Caco-2 (cell line): Measurements from ENCODE around the gene TAF5L. TPM values are rescaled to one million over a fixed set of nuclear protein-coding genes. Genes with fewer than 3 reads are reported as not detected.
"Not testable (repeated sequence)": the region's sequence is repeated elsewhere in the genome, so short reads cannot be mapped to it uniquely, and the experiment has no call there.

Source experiments
- BruUV-seq: library from RNA; stranded (reverse); fragments of 400-500 nt; replicated peaks from 2 replicates; lab custom pipeline; 2021; lab: Mats Ljungman, UMichigan
- CTCF ChIA-PET: fragments of 300-600 bp; sonication (Branson Sonifier 250); formaldehyde crosslinking; loops from one replicate; lab custom pipeline; 2022; ENCODE audit warnings: antibody characterized with exemption; lab: Charles Lee
- POLR2A ChIA-PET: fragments of 300-600 bp; sonication (Branson Sonifier 250); formaldehyde crosslinking; loops from one replicate; lab custom pipeline; 2022; ENCODE audit warnings: antibody characterized with exemption; lab: Charles Lee
- DNase-seq, 2 experiments: peaks; one replicate each; pipeline versions ENCODE4 v3.0.0 to v3.0.0-alpha.2; 2020 to 2022
- H3K27me3 ChIP-seq: replicated peaks from 2 replicates; pipeline ENCODE4 v1.6.0; 2011; ENCODE audit warnings: low read length; ENCODE audit not compliant: control insufficient read depth, insufficient read depth
- H3K36me3 ChIP-seq: 2 replicates; pipeline ENCODE4 v1.5.1; 2011; ENCODE audit warnings: low read length; ENCODE audit not compliant: control insufficient read depth, insufficient read depth
- H3K4me1 ChIP-seq: fragments of 250-450 bp; sonication (Bioruptor Pico); 2 replicates; pipeline ENCODE4 v1.5.1; 2020; ENCODE audit warnings: mild to moderate bottlenecking
- H3K4me3 ChIP-seq: 2 replicates; pipeline ENCODE4 v1.5.1; 2011; ENCODE audit warnings: low read depth, mild to moderate bottlenecking, control low read depth, low read length
- H3K9me3 ChIP-seq: fragments of 250-450 bp; sonication (Bioruptor Pico); 2 replicates; pipeline ENCODE4 v1.5.1; 2020; ENCODE audit warnings: mild to moderate bottlenecking, moderate library complexity
- H3K27ac Mint-ChIP-seq: one replicate; pipeline ENCODE4 v1.8.0; 2022; ENCODE audit warnings: mixed read lengths; ENCODE audit not compliant: unreplicated experiment
- H3K27me3 Mint-ChIP-seq: one replicate; pipeline ENCODE4 v1.8.0; 2022; ENCODE audit warnings: mixed read lengths; ENCODE audit not compliant: insufficient read depth, unreplicated experiment
- H3K36me3 Mint-ChIP-seq: one replicate; pipeline ENCODE4 v1.8.0; 2022; ENCODE audit warnings: mild to moderate bottlenecking, mixed read lengths; ENCODE audit not compliant: insufficient read depth, unreplicated experiment
- H3K4me1 Mint-ChIP-seq: one replicate; pipeline ENCODE4 v1.8.0; 2022; ENCODE audit warnings: low read depth, mixed read lengths; ENCODE audit not compliant: unreplicated experiment
- H3K4me3 Mint-ChIP-seq: one replicate; pipeline ENCODE4 v1.8.0; 2022; ENCODE audit warnings: mild to moderate bottlenecking, moderate library complexity, mixed read lengths; ENCODE audit not compliant: unreplicated experiment
- H3K9me3 Mint-ChIP-seq: one replicate; pipeline ENCODE4 v1.8.0; 2022; ENCODE audit warnings: mixed read lengths; ENCODE audit not compliant: unreplicated experiment
- intact Hi-C: fragments of 100-400 bp; cut with micrococcal nuclease; formaldehyde crosslinking; loops from one replicate; pipeline ENCODE4 v1.10.0; 2022; ENCODE audit not compliant: unreplicated experiment
- total RNA-seq: library from RNA; stranded (reverse); gene quantifications from 2 replicates; pipeline ENCODE4 v1.2.3, GENCODE V29; 2022
- TF ChIP-seq, protein P1 (sequence below), 2 experiments: fragments of 200-600 bp in 1 of 2; IDR thresholded peaks; 1 replicate in 1 of 2; 2 replicates in 1 of 2; pipeline versions ENCODE4 v1.5.1 to v1.8.0; 2011 to 2022; ENCODE audit warnings: antibody characterized with exemption in 1 of 2, control low read depth in 1 of 2, inconsistent platforms in 1 of 2, low read depth in 1 of 2, low read length in 1 of 2, mild to moderate bottlenecking in 1 of 2, moderate library complexity in 1 of 2; ENCODE audit not compliant: insufficient read depth in 1 of 2, severe bottlenecking in 1 of 2, unreplicated experiment in 1 of 2

TAF5L gene
- total RNA-seq, 1 experiment from 2014 or later, result 23.8 TPM

GRCh38 chr1:229624521-229625070, 1.3 kb downstream of the TAF5L start:
- Histone ChIP-seq H3K36me3 (no peaks in the 10 kb centered on the region; the same call in 1 of the 2 replicates), H3K4me1 (peaks cover 5% of the 10 kb centered on the region; the same call in 1 of the 2 replicates), H3K4me3 (peak overlapping the region; percentile 94), H3K9me3 (no peaks in the 10 kb centered on the region), H3K27me3 (no peaks in the 10 kb centered on the region)
- H3K9me3 Mint-ChIP-seq, result no peaks in the 10 kb centered on the region
- no peaks in the 10 kb centered on the region for H3K27me3 Mint-ChIP-seq
- H3K4me1 Mint-ChIP-seq, result peaks cover 14% of the 10 kb centered on the region
- ChIA-PET POLR2A (interaction anchor here (1.3 kb wide), 1 partner anchor 66 kb away, joined by 3 read pairs; the partner anchor contains the start of gene ABCB10), CTCF (interaction anchor here (2.4 kb wide), 1 partner anchor 66 kb away, joined by 12 read pairs; the partner anchor contains the start of gene ABCB10)
- TF ChIP-seq, protein P1, sequence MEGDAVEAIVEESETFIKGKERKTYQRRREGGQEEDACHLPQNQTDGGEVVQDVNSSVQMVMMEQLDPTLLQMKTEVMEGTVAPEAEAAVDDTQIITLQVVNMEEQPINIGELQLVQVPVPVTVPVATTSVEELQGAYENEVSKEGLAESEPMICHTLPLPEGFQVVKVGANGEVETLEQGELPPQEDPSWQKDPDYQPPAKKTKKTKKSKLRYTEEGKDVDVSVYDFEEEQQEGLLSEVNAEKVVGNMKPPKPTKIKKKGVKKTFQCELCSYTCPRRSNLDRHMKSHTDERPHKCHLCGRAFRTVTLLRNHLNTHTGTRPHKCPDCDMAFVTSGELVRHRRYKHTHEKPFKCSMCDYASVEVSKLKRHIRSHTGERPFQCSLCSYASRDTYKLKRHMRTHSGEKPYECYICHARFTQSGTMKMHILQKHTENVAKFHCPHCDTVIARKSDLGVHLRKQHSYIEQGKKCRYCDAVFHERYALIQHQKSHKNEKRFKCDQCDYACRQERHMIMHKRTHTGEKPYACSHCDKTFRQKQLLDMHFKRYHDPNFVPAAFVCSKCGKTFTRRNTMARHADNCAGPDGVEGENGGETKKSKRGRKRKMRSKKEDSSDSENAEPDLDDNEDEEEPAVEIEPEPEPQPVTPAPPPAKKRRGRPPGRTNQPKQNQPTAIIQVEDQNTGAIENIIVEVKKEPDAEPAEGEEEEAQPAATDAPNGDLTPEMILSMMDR (IDR thresholded peaks at IDR 0.05; ENCODE audit: insufficient read depth in 1 of 2, low read depth in 1 of 2, low read length in 1 of 2, severe bottlenecking in 1 of 2, unreplicated experiment in 1 of 2), result no peak
- BruUV-seq, result no TSS peak
- peak overlapping the region; percentile 99 for H3K4me3 Mint-ChIP-seq
- H3K36me3 Mint-ChIP-seq, result peaks cover 13% of the 10 kb centered on the region
- peak overlapping the region; percentile 85 for H3K27ac Mint-ChIP-seq
- no peak for DNase-seq
- intact Hi-C loops, result no loop called here

DNA sequence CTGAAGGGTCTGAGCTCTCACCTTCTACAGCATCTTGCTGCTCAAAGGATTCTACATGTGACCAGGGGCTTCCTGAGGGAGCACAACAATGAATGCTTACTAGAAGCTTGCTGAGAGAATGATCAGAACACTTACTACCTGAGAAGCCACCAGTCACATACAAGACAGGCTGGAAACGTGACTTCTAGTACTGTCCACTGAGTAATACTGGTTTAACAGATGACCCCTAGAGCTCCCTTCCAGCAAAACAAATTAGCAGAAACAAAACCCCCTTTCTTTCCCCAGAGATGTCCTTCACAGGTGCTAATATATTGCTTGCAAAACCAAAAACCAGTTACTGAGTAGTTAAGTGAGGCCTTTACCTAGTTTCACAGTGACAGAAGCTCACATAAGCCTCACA, 2.1 kb downstream of the TAF5L start:
- Histone ChIP-seq H3K4me3 (no peak overlapping the region; the same call in 1 of the 2 replicates), H3K4me1 (peaks cover 5% of the 10 kb centered on the region; the same call in 1 of the 2 replicates), H3K9me3 (no peaks in the 10 kb centered on the region), H3K27me3 (no peaks in the 10 kb centered on the region), H3K36me3 (no peaks in the 10 kb centered on the region)
- H3K4me3 Mint-ChIP-seq, result peak overlapping the region; percentile 99
- ChIA-PET CTCF (interaction anchor here (2.4 kb wide), 1 partner anchor 65 kb away, joined by 12 read pairs; the partner anchor contains the start of gene ABCB10), POLR2A (interaction anchor here (1.3 kb wide), 1 partner anchor 65 kb away, joined by 3 read pairs; the partner anchor contains the start of gene ABCB10)
- no peaks in the 10 kb centered on the region for H3K27me3 Mint-ChIP-seq
- DNase-seq, result no peak
- H3K9me3 Mint-ChIP-seq, result no peaks in the 10 kb centered on the region
- intact Hi-C loops, result no loop called here
- TF ChIP-seq, protein P1 (IDR thresholded peaks at IDR 0.05; ENCODE audit: insufficient read depth in 1 of 2, low read depth in 1 of 2, low read length in 1 of 2, severe bottlenecking in 1 of 2, unreplicated experiment in 1 of 2), result no peak
- BruUV-seq, result no TSS peak
- H3K27ac Mint-ChIP-seq, result no peak overlapping the region
- peaks cover 14% of the 10 kb centered on the region for H3K4me1 Mint-ChIP-seq
- H3K36me3 Mint-ChIP-seq, result peaks cover 13% of the 10 kb centered on the region

- ChIA-PET CTCF (no interaction called here), POLR2A (interaction anchor here (1.2 kb wide), 1 partner anchor 65 kb away, joined by 3 read pairs; the partner anchor contains the start of gene ABCB10)
- H3K4me3 ChIP-seq, result no peak overlapping the region
- TF ChIP-seq, protein P1 (IDR thresholded peaks at IDR 0.05; ENCODE audit: insufficient read depth in 1 of 2, low read depth in 1 of 2, low read length in 1 of 2, severe bottlenecking in 1 of 2, unreplicated experiment in 1 of 2), result no peak
- intact Hi-C loops, result no loop called here
- DNase-seq, result no peak
- Mint-ChIP-seq H3K4me1 (peaks cover 14% of the 10 kb centered on the region), H3K9me3 (no peaks in the 10 kb centered on the region), H3K27me3 (no peaks in the 10 kb centered on the region), H3K36me3 (peaks cover 13% of the 10 kb centered on the region), H3K27ac (no peak overlapping the region), H3K4me3 (no peak overlapping the region)
- H3K27me3 ChIP-seq, result no peaks in the 10 kb centered on the region
- no peaks in the 10 kb centered on the region for H3K36me3 ChIP-seq
- H3K4me1 ChIP-seq, result peaks cover 5% of the 10 kb centered on the region; the same call in 1 of the 2 replicates
- no TSS peak for BruUV-seq
- no peaks in the 10 kb centered on the region for H3K9me3 ChIP-seq
These were observed 2.7 kb downstream of the TAF5L start for GRCh38 chr1:229623225-229623624.

- POLR2A ChIA-PET, result interaction anchor here (1.2 kb wide), 1 partner anchor 64 kb away, joined by 3 read pairs; the partner anchor contains the start of gene ABCB10
- H3K27me3 Mint-ChIP-seq, BruUV-seq, H3K27ac Mint-ChIP-seq, DNase-seq, CTCF ChIA-PET, H3K9me3 Mint-ChIP-seq, intact Hi-C loops, H3K4me1 ChIP-seq, H3K36me3 ChIP-seq, H3K27me3 ChIP-seq, H3K4me3 Mint-ChIP-seq, H3K4me3 ChIP-seq, H3K9me3 ChIP-seq: not testable (repeated sequence)
- H3K4me1 Mint-ChIP-seq, result peaks cover 14% of the 10 kb centered on the region
- peaks cover 13% of the 10 kb centered on the region for H3K36me3 Mint-ChIP-seq
These were observed 3.2 kb downstream of the TAF5L start for GRCh38 chr1:229622641-229623120.
